ENCODE measurements around the gene EIF4EBP2.

EIF4EBP2 gene

GRCh38 chr10:70369498-70370018, 34.4 kb upstream of the EIF4EBP2 start:
- Mint-ChIP-seq H3K27me3 (ENCODE audit: low read depth) (no peaks in the 10 kb centered on the region), H3K9me3 (no peaks in the 10 kb centered on the region), H3K36me3 (ENCODE audit: low read depth) (no peaks in the 10 kb centered on the region), H3K27ac (no peak overlapping the region), H3K4me3 (no peak overlapping the region), H3K4me1 (ENCODE audit: low read depth) (peaks cover 3% of the 10 kb centered on the region)

GRCh38 chr10:70370766-70371165, 33.2 kb upstream of the EIF4EBP2 start:
- no peaks in the 10 kb centered on the region for H3K27me3 Mint-ChIP-seq (ENCODE audit: low read depth)
- no peaks in the 10 kb centered on the region for H3K4me1 Mint-ChIP-seq (ENCODE audit: low read depth)
- no peak overlapping the region for H3K27ac Mint-ChIP-seq
- H3K36me3 Mint-ChIP-seq (ENCODE audit: low read depth) = no peaks in the 10 kb centered on the region
- H3K9me3 Mint-ChIP-seq = no peaks in the 10 kb centered on the region
- no peak overlapping the region for H3K4me3 Mint-ChIP-seq

- Mint-ChIP-seq H3K4me3 (no peak overlapping the region), H3K36me3 (ENCODE audit: low read depth) (no peaks in the 10 kb centered on the region), H3K9me3 (no peaks in the 10 kb centered on the region), H3K27ac (no peak overlapping the region), H3K4me1 (ENCODE audit: low read depth) (peaks cover 3% of the 10 kb centered on the region), H3K27me3 (ENCODE audit: low read depth) (no peaks in the 10 kb centered on the region)
Measured at GRCh38 chr10:70371846-70372245, 32.1 kb upstream of the EIF4EBP2 start.

GRCh38 chr10:70374775-70375614, 28.9 kb upstream of the EIF4EBP2 start:
- no peak overlapping the region for H3K4me3 Mint-ChIP-seq
- H3K27me3 Mint-ChIP-seq (ENCODE audit: low read depth) = no peaks in the 10 kb centered on the region
- peaks cover 7% of the 10 kb centered on the region for H3K9me3 Mint-ChIP-seq
- H3K4me1 Mint-ChIP-seq (ENCODE audit: low read depth) = peaks cover 3% of the 10 kb centered on the region
- H3K27ac Mint-ChIP-seq = no peak overlapping the region
- peaks cover 5% of the 10 kb centered on the region for H3K36me3 Mint-ChIP-seq (ENCODE audit: low read depth)

- peaks cover 6% of the 10 kb centered on the region for H3K4me1 Mint-ChIP-seq (ENCODE audit: low read depth)
- H3K27me3 Mint-ChIP-seq (ENCODE audit: low read depth) = no peaks in the 10 kb centered on the region
- H3K9me3 Mint-ChIP-seq = peaks cover 7% of the 10 kb centered on the region
- no peak overlapping the region for H3K4me3 Mint-ChIP-seq
- no peak overlapping the region for H3K27ac Mint-ChIP-seq
- peaks cover 5% of the 10 kb centered on the region for H3K36me3 Mint-ChIP-seq (ENCODE audit: low read depth)
Measured at GRCh38 chr10:70376436-70377378, 27.2 kb upstream of the EIF4EBP2 start.

- no peaks in the 10 kb centered on the region for H3K27me3 Mint-ChIP-seq (ENCODE audit: low read depth)
- no peak overlapping the region for H3K4me3 Mint-ChIP-seq
- peaks cover 7% of the 10 kb centered on the region for H3K9me3 Mint-ChIP-seq
- peaks cover 11% of the 10 kb centered on the region for H3K4me1 Mint-ChIP-seq (ENCODE audit: low read depth)
- no peak overlapping the region for H3K27ac Mint-ChIP-seq
- H3K36me3 Mint-ChIP-seq (ENCODE audit: low read depth) = peaks cover 5% of the 10 kb centered on the region
Measured at GRCh38 chr10:70378122-70378521, 25.8 kb upstream of the EIF4EBP2 start.

GRCh38 chr10:70379581-70380176, 24.3 kb upstream of the EIF4EBP2 start:
- Mint-ChIP-seq H3K36me3 (ENCODE audit: low read depth) (peaks cover 5% of the 10 kb centered on the region), H3K4me1 (ENCODE audit: low read depth) (peaks cover 11% of the 10 kb centered on the region), H3K27me3 (ENCODE audit: low read depth) (peaks cover 6% of the 10 kb centered on the region), H3K27ac (no peak overlapping the region), H3K9me3 (peaks cover 7% of the 10 kb centered on the region), H3K4me3 (no peak overlapping the region)

- Mint-ChIP-seq H3K4me3 (peak overlapping the region; percentile 83), H3K27me3 (ENCODE audit: low read depth) (peaks cover 6% of the 10 kb centered on the region), H3K9me3 (peaks cover 7% of the 10 kb centered on the region), H3K36me3 (ENCODE audit: low read depth) (peaks cover 5% of the 10 kb centered on the region), H3K27ac (no peak overlapping the region), H3K4me1 (ENCODE audit: low read depth) (peaks cover 11% of the 10 kb centered on the region)
Measured at GRCh38 chr10:70380350-70381135, 23.4 kb upstream of the EIF4EBP2 start.

GRCh38 chr10:70381471-70382421, 22.2 kb upstream of the EIF4EBP2 start:
- Mint-ChIP-seq H3K4me1 (ENCODE audit: low read depth) (peaks cover 8% of the 10 kb centered on the region), H3K4me3 (peak overlapping the region; percentile 83), H3K9me3 (peaks cover 7% of the 10 kb centered on the region), H3K27ac (peak overlapping the region; percentile 18), H3K36me3 (ENCODE audit: low read depth) (peaks cover 5% of the 10 kb centered on the region), H3K27me3 (ENCODE audit: low read depth) (peaks cover 16% of the 10 kb centered on the region)

GRCh38 chr10:70391654-70392053, 12.3 kb upstream of the EIF4EBP2 start:
- H3K27ac Mint-ChIP-seq = no peak overlapping the region
- no peak overlapping the region for H3K4me3 Mint-ChIP-seq
- H3K9me3 Mint-ChIP-seq = no peaks in the 10 kb centered on the region

GRCh38 chr10:70396140-70396539, 7.8 kb upstream of the EIF4EBP2 start:
- Mint-ChIP-seq H3K9me3 (no peaks in the 10 kb centered on the region), H3K27ac (no peak overlapping the region), H3K36me3 (ENCODE audit: low read depth) (no peaks in the 10 kb centered on the region), H3K4me1 (ENCODE audit: low read depth) (no peaks in the 10 kb centered on the region), H3K27me3 (ENCODE audit: low read depth) (peaks cover 18% of the 10 kb centered on the region), H3K4me3 (no peak overlapping the region)

More at GRCh38 chr10:70391654-70392053, 12.3 kb upstream of the EIF4EBP2 start:
- H3K27me3 Mint-ChIP-seq (ENCODE audit: low read depth) = peaks cover 38% of the 10 kb centered on the region
- H3K4me1 Mint-ChIP-seq (ENCODE audit: low read depth) = peaks cover 2% of the 10 kb centered on the region
- H3K36me3 Mint-ChIP-seq (ENCODE audit: low read depth) = no peaks in the 10 kb centered on the region

GRCh38 chr10:70399177-70399576, 4.8 kb upstream of the EIF4EBP2 start:
- Mint-ChIP-seq H3K9me3 (no peaks in the 10 kb centered on the region), H3K4me1 (ENCODE audit: low read depth) (peaks cover 3% of the 10 kb centered on the region), H3K27ac (no peak overlapping the region), H3K36me3 (ENCODE audit: low read depth) (no peaks in the 10 kb centered on the region), H3K4me3 (no peak overlapping the region), H3K27me3 (ENCODE audit: low read depth) (peaks cover 4% of the 10 kb centered on the region)
